Cerebellar cortex (tissue), 1 donor: ENCODE results near the gene LRCH2.

Experiments
- DNase-seq: peaks from one replicate; pipeline ENCODE4 v3.0.0-alpha.2; 2015; ENCODE audit warnings: low spot score

LRCH2 gene

GRCh38 chrX:115065304-115065703, 168.6 kb downstream of the LRCH2 start:
- DNase-seq: no peak
